GM21447 (cell line): ENCODE data around the gene GSTM2.
"Not testable (repeated sequence)": the region's sequence is repeated elsewhere in the genome, so short reads cannot be mapped to it uniquely, and the experiment has no call there.

ENCODE experiments used
- ATAC-seq: cut with Tn5 transposase; IDR thresholded peaks from one replicate; pipeline ENCODE4 v1.9.1; 2021; ENCODE audit not compliant: unreplicated experiment

Gene GSTM2

GRCh38 chr1:109673861-109674260 is 6.0 kb downstream of the GSTM2 start:
- not testable (repeated sequence) for ATAC-seq

GRCh38 chr1:109676683-109677381 is 9.0 kb downstream of the GSTM2 start:
- not testable (repeated sequence) for ATAC-seq

GRCh38 chr1:109677459-109677858 is 9.6 kb downstream of the GSTM2 start:
- no peak for ATAC-seq

GRCh38 chr1:109678637-109679036 is 10.8 kb downstream of the GSTM2 start:
- not testable (repeated sequence) for ATAC-seq

GRCh38 chr1:109684777-109685176 is 16.9 kb downstream of the GSTM2 start:
- not testable (repeated sequence) for ATAC-seq

- not testable (repeated sequence) for ATAC-seq
Observed at GRCh38 chr1:109685399-109685798, 17.5 kb downstream of the GSTM2 start.

- not testable (repeated sequence) for ATAC-seq
Observed at GRCh38 chr1:109685890-109686289, 18.0 kb downstream of the GSTM2 start.

- not testable (repeated sequence) for ATAC-seq
Observed at GRCh38 chr1:109687109-109687508, 19.3 kb downstream of the GSTM2 start.

GRCh38 chr1:109687641-109688499 is 20.0 kb downstream of the GSTM2 start, which contains the start of gene GSTM1:
Gene GSTM1, plus strand, starts transcription at chr1:109687817. Its CDS starts 57 bp downstream, at chr1:109687874.
- ATAC-seq = peak; percentile 97

GRCh38 chr1:109689844-109690405 is 22.1 kb downstream of the GSTM2 start:
- no peak for ATAC-seq

- ATAC-seq = no peak
Observed at GRCh38 chr1:109691759-109692158, 23.9 kb downstream of the GSTM2 start.

GRCh38 chr1:109694400-109694799 is 26.5 kb downstream of the GSTM2 start:
- ATAC-seq = not testable (repeated sequence)

- not testable (repeated sequence) for ATAC-seq
Observed at GRCh38 chr1:109695138-109695537, 27.3 kb downstream of the GSTM2 start.

- no peak for ATAC-seq
Observed at GRCh38 chr1:109697066-109697465, 29.2 kb downstream of the GSTM2 start.

GRCh38 chr1:109697861-109698260 is 30.0 kb downstream of the GSTM2 start:
- ATAC-seq = not testable (repeated sequence)

- ATAC-seq = not testable (repeated sequence)
Observed at GRCh38 chr1:109702940-109703339, 35.1 kb downstream of the GSTM2 start.

GRCh38 chr1:109704173-109704572 is 36.3 kb downstream of the GSTM2 start:
- ATAC-seq = no peak

- ATAC-seq = no peak
Observed at GRCh38 chr1:109705411-109705810, 37.6 kb downstream of the GSTM2 start.

- not testable (repeated sequence) for ATAC-seq
Observed at GRCh38 chr1:109708949-109709348, 41.1 kb downstream of the GSTM2 start.

GRCh38 chr1:109709822-109710221 is 42.0 kb downstream of the GSTM2 start:
- ATAC-seq = not testable (repeated sequence)

- ATAC-seq = not testable (repeated sequence)
Observed at GRCh38 chr1:109711593-109712320, 43.9 kb downstream of the GSTM2 start, which contains the start of gene GSTM5. Gene GSTM5, plus strand, starts transcription at chr1:109712251. Its CDS starts 62 bp downstream, at chr1:109712313.
